ENCODE results near the gene TOLLIP.

The TOLLIP gene

GRCh38 chr11:1263010-1263409, 46.4 kb downstream of the TOLLIP start:
- Histone ChIP-seq H3K36me3 (no peaks in the 10 kb centered on the region), H3K9me3 (ENCODE audit: severe bottlenecking) (peaks cover 12% of the 10 kb centered on the region), H3K27me3 (ENCODE audit: insufficient read depth, low read depth, severe bottlenecking) (no peaks in the 10 kb centered on the region), H3K4me3 (ENCODE audit: low read depth, low read length) (peak overlapping the region; percentile 24), H3K27ac (peak overlapping the region; percentile 33; the same call in 1 of the 2 replicates)
- DNase-seq = no peak
- no peak for TF ChIP-seq CTCF (IDR thresholded peaks at IDR 0.05; ENCODE audit: low read depth, low read length)

- peak overlapping the region; percentile 56 for H3K27ac ChIP-seq
Observed at GRCh38 chr11:1262172-1263006, 47.0 kb downstream of the TOLLIP start.

GRCh38 chr11:1261241-1262071, 48.0 kb downstream of the TOLLIP start:
- no peak overlapping the region for H3K27ac ChIP-seq
- H3K9me3 ChIP-seq (ENCODE audit: severe bottlenecking) = peaks cover 12% of the 10 kb centered on the region
- DNase-seq = no peak
- no peak for TF ChIP-seq CTCF (IDR thresholded peaks at IDR 0.05; ENCODE audit: low read depth, low read length)
- H3K4me3 ChIP-seq (ENCODE audit: low read depth, low read length) = no peak overlapping the region
- H3K36me3 ChIP-seq = no peaks in the 10 kb centered on the region
- H3K27me3 ChIP-seq (ENCODE audit: insufficient read depth, low read depth, severe bottlenecking) = no peaks in the 10 kb centered on the region

More at GRCh38 chr11:1262172-1263006, 47.0 kb downstream of the TOLLIP start:
- DNase-seq = peak; percentile 90
- Histone ChIP-seq H3K36me3 (no peaks in the 10 kb centered on the region), H3K9me3 (ENCODE audit: severe bottlenecking) (peaks cover 12% of the 10 kb centered on the region), H3K27me3 (ENCODE audit: insufficient read depth, low read depth, severe bottlenecking) (no peaks in the 10 kb centered on the region), H3K4me3 (ENCODE audit: low read depth, low read length) (peak overlapping the region; percentile 37)
- TF ChIP-seq CTCF (IDR thresholded peaks at IDR 0.05; ENCODE audit: low read depth, low read length) = no peak

DNA sequence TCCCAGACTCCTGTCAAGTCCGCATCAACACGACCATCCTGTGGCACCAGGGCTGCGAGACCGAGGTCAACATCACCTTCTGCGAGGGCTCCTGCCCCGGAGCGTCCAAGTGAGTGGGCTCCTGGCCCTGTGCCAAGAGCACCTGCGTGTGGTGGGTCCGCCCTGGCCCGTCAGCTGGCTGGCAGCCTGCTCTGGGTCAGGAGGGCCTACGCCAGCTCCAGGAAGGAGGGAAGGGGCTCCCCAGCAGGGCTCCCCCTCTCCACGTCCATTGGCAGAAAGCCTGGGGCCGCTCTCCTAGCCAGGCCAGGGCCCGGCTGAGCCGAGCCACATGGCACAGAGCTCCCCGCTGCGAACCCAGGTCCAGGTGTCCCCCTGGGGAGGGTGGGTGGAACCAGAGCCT, 48.8 kb downstream of the TOLLIP start:
- no peak overlapping the region for H3K27ac ChIP-seq
- TF ChIP-seq CTCF (IDR thresholded peaks at IDR 0.05; ENCODE audit: low read depth, low read length) = no peak

DNA sequence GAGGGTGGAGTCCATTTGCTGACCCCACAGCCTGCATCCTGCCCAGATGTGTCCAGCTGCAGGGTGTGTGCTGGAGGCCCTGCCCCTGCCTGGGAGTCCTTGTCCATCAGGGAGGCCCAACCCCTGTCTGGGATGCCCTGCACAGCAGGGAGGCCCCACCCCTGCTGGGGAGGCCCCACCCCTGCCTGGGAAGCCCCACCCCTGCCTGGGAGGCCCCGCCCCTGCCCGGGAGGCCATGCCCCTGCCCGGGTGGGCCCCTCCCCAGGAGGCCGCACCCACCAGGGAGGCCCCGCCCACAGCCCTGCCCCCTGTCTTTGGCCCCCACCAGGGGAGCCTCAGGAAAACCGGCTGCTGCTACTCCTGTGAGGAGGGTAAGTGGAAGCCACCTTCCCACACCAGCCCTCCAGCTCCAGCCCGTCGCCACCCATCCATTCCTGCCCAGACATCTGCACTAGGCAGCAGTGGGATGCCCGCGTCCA, 49.4 kb downstream of the TOLLIP start:
- Histone ChIP-seq H3K27ac (no peak overlapping the region), H3K9me3 (ENCODE audit: severe bottlenecking) (peaks cover 4% of the 10 kb centered on the region), H3K27me3 (ENCODE audit: insufficient read depth, low read depth, severe bottlenecking) (no peaks in the 10 kb centered on the region), H3K36me3 (no peaks in the 10 kb centered on the region), H3K4me3 (ENCODE audit: low read depth, low read length) (no peak overlapping the region)
- TF ChIP-seq CTCF (IDR thresholded peaks at IDR 0.05; ENCODE audit: low read depth, low read length) = no peak
- DNase-seq = peak; percentile 49

More for the DNA sequence above, 48.8 kb downstream of the TOLLIP start:
- Histone ChIP-seq H3K27me3 (ENCODE audit: insufficient read depth, low read depth, severe bottlenecking) (no peaks in the 10 kb centered on the region), H3K9me3 (ENCODE audit: severe bottlenecking) (peaks cover 9% of the 10 kb centered on the region), H3K36me3 (no peaks in the 10 kb centered on the region), H3K4me3 (ENCODE audit: low read depth, low read length) (no peak overlapping the region)
- DNase-seq = no peak
